ENCODE results near the gene ANKIB1.

DNA sequence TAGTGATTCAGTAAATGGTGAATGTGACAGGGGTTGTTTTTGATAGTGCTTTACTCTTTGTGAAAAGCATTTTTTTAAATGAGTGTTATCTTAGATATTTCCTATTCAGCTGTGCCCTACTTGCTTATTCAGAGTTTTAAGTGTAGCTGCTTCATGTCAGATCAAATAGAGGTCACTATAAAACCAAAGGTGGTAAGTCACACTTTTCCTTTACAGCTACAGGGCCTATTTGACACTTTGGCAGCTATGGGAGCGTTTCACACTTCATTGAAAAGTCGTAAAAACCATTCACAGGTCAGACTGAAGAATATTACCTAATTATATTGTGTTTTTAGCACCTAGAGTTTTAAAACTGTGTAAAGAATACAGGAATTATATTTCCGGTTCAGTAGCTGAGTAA lies 67.3 kb downstream of the ANKIB1 start:
- no peak for TF ChIP-seq YY1 (IDR thresholded peaks at IDR 0.05)
- TF ChIP-seq, protein P1, sequence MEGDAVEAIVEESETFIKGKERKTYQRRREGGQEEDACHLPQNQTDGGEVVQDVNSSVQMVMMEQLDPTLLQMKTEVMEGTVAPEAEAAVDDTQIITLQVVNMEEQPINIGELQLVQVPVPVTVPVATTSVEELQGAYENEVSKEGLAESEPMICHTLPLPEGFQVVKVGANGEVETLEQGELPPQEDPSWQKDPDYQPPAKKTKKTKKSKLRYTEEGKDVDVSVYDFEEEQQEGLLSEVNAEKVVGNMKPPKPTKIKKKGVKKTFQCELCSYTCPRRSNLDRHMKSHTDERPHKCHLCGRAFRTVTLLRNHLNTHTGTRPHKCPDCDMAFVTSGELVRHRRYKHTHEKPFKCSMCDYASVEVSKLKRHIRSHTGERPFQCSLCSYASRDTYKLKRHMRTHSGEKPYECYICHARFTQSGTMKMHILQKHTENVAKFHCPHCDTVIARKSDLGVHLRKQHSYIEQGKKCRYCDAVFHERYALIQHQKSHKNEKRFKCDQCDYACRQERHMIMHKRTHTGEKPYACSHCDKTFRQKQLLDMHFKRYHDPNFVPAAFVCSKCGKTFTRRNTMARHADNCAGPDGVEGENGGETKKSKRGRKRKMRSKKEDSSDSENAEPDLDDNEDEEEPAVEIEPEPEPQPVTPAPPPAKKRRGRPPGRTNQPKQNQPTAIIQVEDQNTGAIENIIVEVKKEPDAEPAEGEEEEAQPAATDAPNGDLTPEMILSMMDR (IDR thresholded peaks at IDR 0.05; ENCODE audit: low read depth, low read length, missing input control) = no peak
